HG02763 (cell line): Measurements from ENCODE around the gene SH2D3A.
"Not testable (repeated sequence)": the region's sequence is repeated elsewhere in the genome, so short reads cannot be mapped to it uniquely, and the experiment has no call there.

Experiments
- ATAC-seq: cut with Tn5 transposase; IDR thresholded peaks from one replicate; pipeline ENCODE4 v1.9.1; 2021; ENCODE audit warnings: mild to moderate bottlenecking, moderate library complexity; ENCODE audit not compliant: unreplicated experiment

SH2D3A gene

GRCh38 chr19:6710273-6711077, 56.8 kb downstream of the SH2D3A start:
- ATAC-seq: no peak

GRCh38 chr19:6709549-6709948, 57.7 kb downstream of the SH2D3A start:
- no peak for ATAC-seq

GRCh38 chr19:6708913-6709312, 58.3 kb downstream of the SH2D3A start:
- ATAC-seq: not testable (repeated sequence)

- no peak for ATAC-seq
Measured at GRCh38 chr19:6708346-6708745, 58.9 kb downstream of the SH2D3A start.

- no peak for ATAC-seq
Measured at GRCh38 chr19:6707658-6708018, 59.6 kb downstream of the SH2D3A start.

GRCh38 chr19:6707011-6707657, 60.1 kb downstream of the SH2D3A start:
- ATAC-seq: no peak

- no peak for ATAC-seq
Measured at GRCh38 chr19:6706633-6706958, 60.6 kb downstream of the SH2D3A start.

GRCh38 chr19:6705931-6706632, 61.2 kb downstream of the SH2D3A start:
- ATAC-seq: no peak
